HepG2 (cell line): ENCODE data around the gene WDR20. TPM values are rescaled to one million over a fixed set of nuclear protein-coding genes. Genes with fewer than 3 reads are reported as not detected.

Source experiments
- ATAC-seq: fragments of 200-7000 bp; cut with Tn5 transposase; 3 replicates; pipeline ENCODE4 v1.9.1; 2020; ENCODE audit warnings: mild to moderate bottlenecking, moderate library complexity
- BruUV-seq: library from RNA; stranded (reverse); fragments of 400-500 nt; replicated peaks from 2 replicates; lab custom pipeline; 2021; lab: Mats Ljungman, UMichigan
- CTCF ChIA-PET: fragments of 300-600 bp; formaldehyde crosslinking; extraction: SDS; loops from one replicate; lab custom pipeline; 2021; ENCODE audit warnings: low total read pairs, inconsistent platforms, low intra/inter-chr PET ratio; lab: Yijun Ruan, JAX
- POLR2A ChIA-PET: fragments of 350-600 bp; sonication (Branson Sonifier 250); formaldehyde crosslinking; loops from one replicate; lab custom pipeline; 2020; ENCODE audit warnings: antibody characterized with exemption, inconsistent platforms; lab: Yijun Ruan, JAX
- DNase-seq: peaks from one replicate; pipeline ENCODE4 v3.0.0-alpha.2; 2015; ENCODE audit warnings: low spot score
- FAIRE-seq: peaks from 3 replicates; lab custom pipeline; 2011; peaks lifted over from hg19 to GRCh38; lab: Jason Lieb, UNC
- H2AFZ ChIP-seq: one replicate; pipeline ENCODE4 v1.6.1; 2011; ENCODE audit warnings: low read length, inconsistent platforms
- H3K27ac ChIP-seq: fragments of 300-600 bp; 3 replicates; pipeline ENCODE4 v1.8.0; 2011; ENCODE audit warnings: mixed run types, mild to moderate bottlenecking, mixed read lengths, low read length, inconsistent platforms; ENCODE audit not compliant: insufficient read depth; ENCODE audit errors: extremely low read length
- H3K27me3 ChIP-seq, 2 experiments: fragments of 200-600 bp in 1 of 2; 2 replicates in 1 of 2; 3 replicates in 1 of 2; pipeline versions ENCODE4 v1.6.0 to v1.8.0; 2011; ENCODE audit warnings: low read length in 2 of 2, mild to moderate bottlenecking in 2 of 2, moderate library complexity in 2 of 2, inconsistent platforms in 1 of 2; ENCODE audit not compliant: insufficient read depth in 2 of 2, control insufficient read depth in 1 of 2
- H3K36me3 ChIP-seq, 2 experiments: fragments of 200-600 bp in 1 of 2; replicated peaks in 1 of 2; 2 replicates in 1 of 2; 3 replicates in 1 of 2; pipeline versions ENCODE4 v1.5.1 to v1.8.0; 2011; ENCODE audit warnings: low read length in 2 of 2, inconsistent platforms in 1 of 2; ENCODE audit not compliant: insufficient read depth in 2 of 2, control insufficient read depth in 1 of 2
- H3K4me1 ChIP-seq: 2 replicates; pipeline ENCODE4 v1.5.1; 2012; ENCODE audit warnings: low read length, inconsistent platforms; ENCODE audit not compliant: insufficient read depth
- H3K4me2 ChIP-seq: 2 replicates; pipeline ENCODE4 v1.6.0; 2011; ENCODE audit warnings: low read depth, low read length, inconsistent platforms
- H3K4me3 ChIP-seq, 3 experiments: fragments of 200-600 bp in 1 of 3; sonication (generic), shearing (Covaris generic) in 1 of 3; replicated peaks in 1 of 3; 2 replicates each; pipeline ENCODE4 v1.5.1; 2011 to 2016; ENCODE audit warnings: low read length in 3 of 3, inconsistent platforms in 2 of 3, low read depth in 2 of 3, mild to moderate bottlenecking in 2 of 3, control low read depth in 1 of 3, mixed read lengths in 1 of 3; ENCODE audit not compliant: insufficient read depth in 1 of 3
- H3K79me2 ChIP-seq: one replicate; pipeline ENCODE4 v1.6.1; 2011; ENCODE audit warnings: low read length, inconsistent platforms; ENCODE audit not compliant: insufficient read depth
- H3K9ac ChIP-seq: 2 replicates; pipeline ENCODE4 v1.6.0; 2011; ENCODE audit warnings: mild to moderate bottlenecking, low read depth, low read length, inconsistent platforms; ENCODE audit not compliant: insufficient read depth
- H3K9me3 ChIP-seq: 2 replicates; pipeline ENCODE4 v1.5.1; 2012; ENCODE audit warnings: mild to moderate bottlenecking, low read length
- H4K20me1 ChIP-seq: 2 replicates; pipeline ENCODE4 v1.6.0; 2011; ENCODE audit warnings: inconsistent platforms, mild to moderate bottlenecking, low read length, moderate library complexity; ENCODE audit not compliant: insufficient read depth
- AKNA ChIP-seq: sonication (generic); formaldehyde crosslinking; IDR thresholded peaks from 2 replicates; pipeline ENCODE4 v1.4.0; 2020; ENCODE audit warnings: missing genetic modification reagents, borderline replicate concordance
- EP300 ChIP-seq, 3 experiments: sonication (generic) in 1 of 3; formaldehyde crosslinking in 1 of 3; IDR thresholded peaks; 2 replicates each; pipeline versions ENCODE4 v1.5.1 to v1.6.1; 2011 to 2020; ENCODE audit warnings: low read depth in 2 of 3, low read length in 2 of 3, borderline replicate concordance in 1 of 3, improper control_type of control experiment in 1 of 3, mild to moderate bottlenecking in 1 of 3, missing genetic modification reagents in 1 of 3, moderate library complexity in 1 of 3
- GLI4 ChIP-seq: sonication (generic); formaldehyde crosslinking; IDR thresholded peaks from 2 replicates; pipeline ENCODE4 v1.5.1; 2020; ENCODE audit warnings: missing genetic modification reagents, mild to moderate bottlenecking, moderate library complexity, borderline replicate concordance
- MAFK ChIP-seq, 2 experiments: IDR thresholded peaks in 1 of 2; conservative IDR thresholded peaks in 1 of 2; 2 replicates each; pipeline ENCODE4 v1.6.1; 2011; ENCODE audit warnings: improper control_type of control experiment in 2 of 2, low read length in 2 of 2
- RFX1 ChIP-seq: fragments of 450-650 bp; IDR thresholded peaks from 2 replicates; pipeline ENCODE4 v1.6.1; 2017
- TAF1 ChIP-seq: sonication (generic); formaldehyde crosslinking; IDR thresholded peaks from 2 replicates; pipeline ENCODE4 v1.4.0; 2020; ENCODE audit warnings: missing genetic modification reagents
- TCF12 ChIP-seq, 2 experiments: fragments of 450-650 bp in 1 of 2; sonication (generic) in 1 of 2; formaldehyde crosslinking in 1 of 2; IDR thresholded peaks; 2 replicates each; pipeline versions ENCODE4 v1.6.1 to v1.8.0; 2017 to 2022; ENCODE audit warnings: antibody characterized with exemption in 1 of 2, mild to moderate bottlenecking in 1 of 2, missing genetic modification reagents in 1 of 2, moderate library complexity in 1 of 2
- ZNF33B ChIP-seq: sonication (generic); formaldehyde crosslinking; IDR thresholded peaks from 2 replicates; pipeline ENCODE4 v1.5.1; 2020; ENCODE audit warnings: mild to moderate bottlenecking, missing genetic modification reagents
- ZNF34 ChIP-seq: sonication (generic); formaldehyde crosslinking; IDR thresholded peaks from 2 replicates; pipeline ENCODE4 v1.4.0; 2020; ENCODE audit warnings: mild to moderate bottlenecking, missing genetic modification reagents, borderline replicate concordance
- WGBS: methylation state at CpG from one replicate; pipeline ENCODE4 v1.1.6; 2017; ENCODE audit warnings: low lambda C conversion rate; 5-methylcytosine and 5-hydroxymethylcytosine counted together
- in situ Hi-C: cut with HindIII; loops from 2 replicates; pipeline ENCODE4 v1.10.0; 2017; ENCODE audit warnings: low pct_unique_long_range_greater_than_20kb; ENCODE audit not compliant: extremely low pct_ligation_motif_present
- intact Hi-C: fragments of 100-400 bp; cut with micrococcal nuclease; formaldehyde crosslinking; loops from one replicate; pipeline ENCODE4 v1.10.0; 2022; ENCODE audit not compliant: unreplicated experiment
- polyA plus RNA-seq, 8 experiments: library from polyadenylated mRNA; depleted of rRNA in 3 of 8; stranded (reverse) in 7 of 8; unstranded in 1 of 8; fragments of >200 nt; fragmentation: Illumina TruSeq in 4 of 8; extraction: Trizol in 4 of 8; gene quantifications; 2 replicates each; pipeline versions ENCODE4 v1.2.1 to v1.2.3, GENCODE V29; 2011 to 2016; ENCODE audit warnings: low read depth in 4 of 8, missing spikeins in 1 of 8, mixed read lengths in 1 of 8; ENCODE audit not compliant: insufficient read depth in 1 of 8
- total RNA-seq, 5 experiments: library from RNA; depleted of rRNA; stranded (reverse); fragments of >200 nt; fragmentation: Illumina TruSeq; extraction: Trizol; gene quantifications; 2 replicates each; pipeline ENCODE4 v1.2.3, GENCODE V29; 2016; ENCODE audit warnings: low read depth in 1 of 5
- TF ChIP-seq, protein P1 (sequence below): sonication (generic); formaldehyde crosslinking; IDR thresholded peaks from 2 replicates; pipeline ENCODE4 v1.4.0; 2020; ENCODE audit warnings: mild to moderate bottlenecking, low read depth, missing genetic modification reagents
- TF ChIP-seq, protein P2 (sequence below): sonication (generic); formaldehyde crosslinking; IDR thresholded peaks from 2 replicates; pipeline ENCODE4 v1.5.1; 2020; ENCODE audit warnings: mild to moderate bottlenecking, missing genetic modification reagents
- TF ChIP-seq, protein P3 (sequence below): sonication (generic); formaldehyde crosslinking; IDR thresholded peaks from 2 replicates; pipeline ENCODE4 v1.5.0; 2020; ENCODE audit warnings: missing genetic modification reagents, mild to moderate bottlenecking, borderline replicate concordance

Gene WDR20
- total and polyA plus RNA-seq, 2 of the 13 experiments (the other 11 are each of a cell fraction or from before 2014, with no cell fraction given) = 10.4 to 23.2 TPM

DNA sequence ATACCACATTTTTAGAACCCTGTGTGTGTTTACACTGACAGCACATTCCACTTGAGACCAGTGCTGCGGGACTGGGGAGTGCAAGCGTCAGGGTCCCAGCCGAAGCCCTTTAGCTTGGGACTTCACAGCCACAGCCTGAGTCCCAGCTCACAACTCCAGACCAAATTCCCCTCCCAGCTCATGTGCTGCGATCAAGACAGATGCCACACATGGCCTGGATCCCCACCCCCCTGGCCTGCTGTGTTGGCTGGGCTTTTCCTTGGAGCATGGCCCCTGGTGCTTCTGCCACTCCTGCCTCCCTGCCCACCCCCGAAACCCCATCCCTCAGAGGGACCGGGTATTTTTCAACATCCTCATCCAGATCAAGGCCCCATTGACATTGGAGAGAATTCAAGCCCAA, 63.7 kb downstream of the WDR20 start:
- Histone ChIP-seq H2AFZ (no peak overlapping the region), H3K79me2 (peaks cover 22% of the 10 kb centered on the region), H3K36me3 (peaks cover 16 to 46% of the 10 kb centered on the region in 2 experiments), H3K4me3 (no peak overlapping the region), H3K4me2 (no peak overlapping the region), H3K9ac (no peak overlapping the region), H3K9me3 (no peaks in the 10 kb centered on the region), H3K27me3 (no peaks in the 10 kb centered on the region), H4K20me1 (no peaks in the 10 kb centered on the region), H3K27ac (no peak overlapping the region), H3K4me1 (no peaks in the 10 kb centered on the region)
- ATAC-seq = no peak
- TF ChIP-seq TCF12 (IDR thresholded peaks at IDR 0.05) = no peak
- no peak for TF ChIP-seq TCF12 (CRISPR knock-in tag; IDR thresholded peaks at IDR 0.05)
- TF ChIP-seq AKNA (CRISPR knock-in tag) = no peak
- TF ChIP-seq, protein P1, sequence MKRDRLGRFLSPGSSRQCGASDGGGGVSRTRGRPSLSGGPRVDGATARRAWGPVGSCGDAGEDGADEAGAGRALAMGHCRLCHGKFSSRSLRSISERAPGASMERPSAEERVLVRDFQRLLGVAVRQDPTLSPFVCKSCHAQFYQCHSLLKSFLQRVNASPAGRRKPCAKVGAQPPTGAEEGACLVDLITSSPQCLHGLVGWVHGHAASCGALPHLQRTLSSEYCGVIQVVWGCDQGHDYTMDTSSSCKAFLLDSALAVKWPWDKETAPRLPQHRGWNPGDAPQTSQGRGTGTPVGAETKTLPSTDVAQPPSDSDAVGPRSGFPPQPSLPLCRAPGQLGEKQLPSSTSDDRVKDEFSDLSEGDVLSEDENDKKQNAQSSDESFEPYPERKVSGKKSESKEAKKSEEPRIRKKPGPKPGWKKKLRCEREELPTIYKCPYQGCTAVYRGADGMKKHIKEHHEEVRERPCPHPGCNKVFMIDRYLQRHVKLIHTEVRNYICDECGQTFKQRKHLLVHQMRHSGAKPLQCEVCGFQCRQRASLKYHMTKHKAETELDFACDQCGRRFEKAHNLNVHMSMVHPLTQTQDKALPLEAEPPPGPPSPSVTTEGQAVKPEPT = no peak
- no peak for TF ChIP-seq EP300 (IDR thresholded peaks at IDR 0.05; ENCODE audit: low read depth in 2 of 2, low read length in 2 of 2)
- TF ChIP-seq EP300 (CRISPR knock-in tag; IDR thresholded peaks at IDR 0.05; ENCODE audit: borderline replicate concordance) = no peak
- no peak for TF ChIP-seq TAF1 (CRISPR knock-in tag)
- TF ChIP-seq, protein P2, sequence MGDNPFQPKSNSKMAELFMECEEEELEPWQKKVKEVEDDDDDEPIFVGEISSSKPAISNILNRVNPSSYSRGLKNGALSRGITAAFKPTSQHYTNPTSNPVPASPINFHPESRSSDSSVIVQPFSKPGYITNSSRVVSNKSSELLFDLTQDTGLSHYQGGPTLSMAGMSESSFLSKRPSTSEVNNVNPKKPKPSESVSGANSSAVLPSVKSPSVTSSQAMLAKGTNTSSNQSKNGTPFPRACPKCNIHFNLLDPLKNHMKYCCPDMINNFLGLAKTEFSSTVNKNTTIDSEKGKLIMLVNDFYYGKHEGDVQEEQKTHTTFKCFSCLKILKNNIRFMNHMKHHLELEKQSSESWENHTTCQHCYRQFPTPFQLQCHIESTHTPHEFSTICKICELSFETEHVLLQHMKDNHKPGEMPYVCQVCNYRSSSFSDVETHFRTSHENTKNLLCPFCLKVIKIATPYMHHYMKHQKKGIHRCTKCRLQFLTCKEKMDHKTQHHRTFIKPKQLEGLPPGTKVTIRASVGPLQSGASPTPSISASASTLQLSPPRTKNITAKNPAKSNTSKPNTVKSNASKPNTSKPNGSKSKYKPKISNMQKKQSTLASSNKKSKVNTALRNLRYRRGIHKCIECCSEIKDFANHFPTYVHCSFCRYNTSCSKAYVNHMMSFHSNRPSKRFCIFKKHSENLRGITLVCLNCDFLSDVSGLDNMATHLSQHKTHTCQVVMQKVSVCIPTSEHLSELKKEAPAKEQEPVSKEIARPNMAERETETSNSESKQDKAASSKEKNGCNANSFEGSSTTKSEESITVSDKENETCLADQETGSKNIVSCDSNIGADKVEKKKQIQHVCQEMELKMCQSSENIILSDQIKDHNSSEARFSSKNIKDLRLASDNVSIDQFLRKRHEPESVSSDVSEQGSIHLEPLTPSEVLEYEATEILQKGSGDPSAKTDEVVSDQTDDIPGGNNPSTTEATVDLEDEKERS = no peak
- TF ChIP-seq ZNF33B (CRISPR knock-in tag) = no peak
- no peak for TF ChIP-seq ZNF34 (CRISPR knock-in tag)
- TF ChIP-seq, protein P3, sequence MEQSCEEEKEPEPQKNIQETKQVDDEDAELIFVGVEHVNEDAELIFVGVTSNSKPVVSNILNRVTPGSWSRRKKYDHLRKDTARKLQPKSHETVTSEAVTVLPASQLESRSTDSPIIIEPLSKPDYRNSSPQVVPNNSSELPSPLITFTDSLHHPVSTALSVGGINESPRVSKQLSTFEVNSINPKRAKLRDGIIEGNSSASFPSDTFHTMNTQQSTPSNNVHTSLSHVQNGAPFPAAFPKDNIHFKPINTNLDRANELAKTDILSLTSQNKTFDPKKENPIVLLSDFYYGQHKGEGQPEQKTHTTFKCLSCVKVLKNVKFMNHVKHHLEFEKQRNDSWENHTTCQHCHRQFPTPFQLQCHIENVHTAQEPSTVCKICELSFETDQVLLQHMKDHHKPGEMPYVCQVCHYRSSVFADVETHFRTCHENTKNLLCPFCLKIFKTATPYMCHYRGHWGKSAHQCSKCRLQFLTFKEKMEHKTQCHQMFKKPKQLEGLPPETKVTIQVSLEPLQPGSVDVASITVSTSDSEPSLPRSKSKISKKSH (CRISPR knock-in tag) = no peak
- TF ChIP-seq MAFK (conservative IDR thresholded peaks at IDR 0.05 in 1 of 2, IDR thresholded peaks at IDR 0.05 in 1 of 2; ENCODE audit: low read length in 2 of 2) = no peak
- TF ChIP-seq RFX1 = no peak
- no peak for TF ChIP-seq GLI4 (CRISPR knock-in tag)
- POLR2A ChIA-PET = no interaction called here
- no TSS peak for BruUV-seq
- no peak for DNase-seq
- 94% methylated on average over 6 of the region's 6 CpGs for WGBS
- CTCF ChIA-PET = no interaction called here
- no peak for FAIRE-seq
- intact Hi-C loops (no loop called here), in situ Hi-C loops (no loop called here)
